ENCODE measurements around the gene THUMPD2. TPM values are rescaled to one million over a fixed set of nuclear protein-coding genes. Genes with fewer than 3 reads are reported as not detected.

THUMPD2 gene
- total RNA-seq, 1 experiment from 2014 or later, result 11.3 TPM

DNA sequence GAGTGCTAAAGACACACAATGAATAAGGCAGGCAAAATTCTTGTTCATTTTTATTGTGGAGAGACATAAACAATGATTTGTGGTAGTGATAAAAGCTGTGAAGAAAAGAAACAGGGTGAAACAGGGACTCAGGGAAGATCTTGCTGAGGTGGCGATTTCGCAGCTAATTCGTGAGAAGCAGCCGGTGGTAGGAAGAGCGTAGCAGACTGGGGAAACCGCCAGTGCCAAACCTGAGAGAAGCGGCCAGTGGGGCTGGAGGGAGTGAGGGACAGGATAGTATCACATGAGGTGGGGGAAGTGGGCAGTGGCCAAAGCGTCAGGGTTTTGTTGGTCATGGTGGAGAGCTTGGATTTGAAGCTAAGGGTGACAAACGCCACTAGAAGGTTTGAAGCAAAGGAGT is 71.1 kb downstream of the THUMPD2 start:
- H3K27me3 ChIP-seq (ENCODE audit: insufficient read depth, low read depth), result no peaks in the 10 kb centered on the region

DNA sequence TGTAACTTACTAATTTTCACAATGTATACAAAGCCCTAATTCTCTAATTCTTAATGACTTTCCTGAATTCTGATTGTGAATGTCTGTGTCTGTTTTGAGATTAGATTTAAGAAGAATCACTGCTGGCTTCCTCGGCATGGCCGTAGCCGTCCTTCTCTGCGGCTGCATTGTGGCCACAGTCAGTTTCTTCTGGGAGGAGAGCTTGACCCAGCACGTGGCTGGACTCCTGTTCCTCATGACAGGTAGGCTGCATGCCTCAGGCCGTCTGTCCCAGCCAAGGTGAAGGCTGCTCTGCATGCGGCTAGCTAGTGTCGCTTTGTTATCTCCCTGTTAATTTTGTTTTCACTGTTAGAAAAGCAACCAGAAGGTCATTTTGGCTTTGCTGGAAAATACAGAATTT is 72.1 kb downstream of the THUMPD2 start:
- Histone ChIP-seq H3K4me1 (replicated peaks; ENCODE audit: insufficient read depth) (no peaks in the 10 kb centered on the region), H3K36me3 (ENCODE audit: low read depth) (no peaks in the 10 kb centered on the region), H4K20me1 (ENCODE audit: insufficient read depth) (no peaks in the 10 kb centered on the region), H3K9me3 (ENCODE audit: insufficient read depth, low read depth) (peaks cover 9% of the 10 kb centered on the region), H3K9me2 (ENCODE audit: insufficient read depth) (no peaks in the 10 kb centered on the region), H3K79me2 (ENCODE audit: low read depth) (no peaks in the 10 kb centered on the region), H3K4me2 (no peak overlapping the region), H3K27ac (no peak overlapping the region), H3F3A (ENCODE audit: insufficient read depth, low read depth) (no peaks in the 10 kb centered on the region), H3K4me3 (no peak overlapping the region), H3K27me3 (ENCODE audit: insufficient read depth, low read depth) (no peaks in the 10 kb centered on the region), H2AFZ (no peak overlapping the region)
- CTCF ChIA-PET, result no interaction called here
- intact Hi-C loops (cut with micrococcal nuclease; ENCODE audit: unreplicated experiment), result no loop called here
- no TSS peak for BruUV-seq (replicated peaks)
- no peak for TF ChIP-seq EZH2 (IDR thresholded peaks at IDR 0.05; ENCODE audit: low read depth)
- TF ChIP-seq, protein P1, sequence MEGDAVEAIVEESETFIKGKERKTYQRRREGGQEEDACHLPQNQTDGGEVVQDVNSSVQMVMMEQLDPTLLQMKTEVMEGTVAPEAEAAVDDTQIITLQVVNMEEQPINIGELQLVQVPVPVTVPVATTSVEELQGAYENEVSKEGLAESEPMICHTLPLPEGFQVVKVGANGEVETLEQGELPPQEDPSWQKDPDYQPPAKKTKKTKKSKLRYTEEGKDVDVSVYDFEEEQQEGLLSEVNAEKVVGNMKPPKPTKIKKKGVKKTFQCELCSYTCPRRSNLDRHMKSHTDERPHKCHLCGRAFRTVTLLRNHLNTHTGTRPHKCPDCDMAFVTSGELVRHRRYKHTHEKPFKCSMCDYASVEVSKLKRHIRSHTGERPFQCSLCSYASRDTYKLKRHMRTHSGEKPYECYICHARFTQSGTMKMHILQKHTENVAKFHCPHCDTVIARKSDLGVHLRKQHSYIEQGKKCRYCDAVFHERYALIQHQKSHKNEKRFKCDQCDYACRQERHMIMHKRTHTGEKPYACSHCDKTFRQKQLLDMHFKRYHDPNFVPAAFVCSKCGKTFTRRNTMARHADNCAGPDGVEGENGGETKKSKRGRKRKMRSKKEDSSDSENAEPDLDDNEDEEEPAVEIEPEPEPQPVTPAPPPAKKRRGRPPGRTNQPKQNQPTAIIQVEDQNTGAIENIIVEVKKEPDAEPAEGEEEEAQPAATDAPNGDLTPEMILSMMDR (conservative IDR thresholded peaks at IDR 0.05), result no peak
- POLR2A ChIA-PET (ENCODE audit: unreplicated experiment), result no interaction called here
- DNase-seq, result no peak

More for the DNA sequence above, 71.1 kb downstream of the THUMPD2 start:
- Histone ChIP-seq H3K79me2 (ENCODE audit: low read depth) (no peaks in the 10 kb centered on the region), H3K4me2 (no peak overlapping the region), H3K4me3 (no peak overlapping the region), H3K9me2 (ENCODE audit: insufficient read depth) (no peaks in the 10 kb centered on the region), H4K20me1 (ENCODE audit: insufficient read depth) (no peaks in the 10 kb centered on the region), H3K9me3 (ENCODE audit: insufficient read depth, low read depth) (no peaks in the 10 kb centered on the region), H3K36me3 (ENCODE audit: low read depth) (no peaks in the 10 kb centered on the region), H2AFZ (no peak overlapping the region), H3K4me1 (replicated peaks; ENCODE audit: insufficient read depth) (no peaks in the 10 kb centered on the region), H3F3A (ENCODE audit: insufficient read depth, low read depth) (no peaks in the 10 kb centered on the region), H3K27ac (no peak overlapping the region)
- POLR2A ChIA-PET (ENCODE audit: unreplicated experiment), result no interaction called here
- intact Hi-C loops (cut with micrococcal nuclease; ENCODE audit: unreplicated experiment), result no loop called here
- TF ChIP-seq, protein P1 (conservative IDR thresholded peaks at IDR 0.05), result no peak
- CTCF ChIA-PET, result no interaction called here
- no peak for DNase-seq
- no TSS peak for BruUV-seq (replicated peaks)

DNA sequence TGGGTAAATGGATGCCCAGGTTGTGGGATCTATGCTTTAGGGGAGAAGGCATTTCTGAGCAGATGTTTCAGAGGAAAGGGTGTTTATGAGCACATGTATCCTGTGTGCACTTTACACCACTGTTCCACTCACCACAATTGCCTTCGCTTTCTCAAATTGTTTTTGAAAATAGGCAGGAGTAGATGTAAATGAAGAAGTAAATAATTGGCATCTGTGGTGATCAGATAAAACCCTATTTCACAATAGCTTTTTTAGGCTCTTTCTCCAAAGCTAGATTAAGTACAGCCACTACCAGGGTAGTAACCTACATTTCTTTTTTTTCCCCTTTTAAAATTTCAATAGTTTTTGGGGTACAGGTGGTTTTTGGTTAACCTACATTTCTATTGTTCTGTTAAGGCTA is 72.7 kb downstream of the THUMPD2 start:
- no peaks in the 10 kb centered on the region for H3K9me2 ChIP-seq (ENCODE audit: insufficient read depth)
- no peak for TF ChIP-seq EZH2 (IDR thresholded peaks at IDR 0.05; ENCODE audit: low read depth)
- TF ChIP-seq, protein P1 (conservative IDR thresholded peaks at IDR 0.05), result no peak
- POLR2A ChIA-PET (ENCODE audit: unreplicated experiment), result interaction anchor here (0.7 kb wide), 1 partner anchor 12 kb away, joined by 5 read pairs; no protein-coding TSS in a partner anchor

More for the DNA sequence above, 72.7 kb downstream of the THUMPD2 start:
- Histone ChIP-seq H3K27me3 (ENCODE audit: insufficient read depth, low read depth) (no peaks in the 10 kb centered on the region), H2AFZ (no peak overlapping the region), H3K27ac (no peak overlapping the region), H3K9me3 (ENCODE audit: insufficient read depth, low read depth) (peaks cover 15% of the 10 kb centered on the region), H3F3A (ENCODE audit: insufficient read depth, low read depth) (no peaks in the 10 kb centered on the region), H3K4me3 (no peak overlapping the region), H3K4me2 (no peak overlapping the region), H4K20me1 (ENCODE audit: insufficient read depth) (no peaks in the 10 kb centered on the region), H3K79me2 (ENCODE audit: low read depth) (no peaks in the 10 kb centered on the region), H3K36me3 (ENCODE audit: low read depth) (no peaks in the 10 kb centered on the region), H3K4me1 (replicated peaks; ENCODE audit: insufficient read depth) (no peaks in the 10 kb centered on the region)
- CTCF ChIA-PET, result no interaction called here
- BruUV-seq (replicated peaks), result no TSS peak
- intact Hi-C loops (cut with micrococcal nuclease; ENCODE audit: unreplicated experiment), result no loop called here
- DNase-seq, result no peak
